OCI-LY7 (cell line): ENCODE measurements around the gene ZNF500. TPM values are rescaled to one million over a fixed set of nuclear protein-coding genes. Genes with fewer than 3 reads are reported as not detected.

Experiments used
- BruUV-seq: library from RNA; stranded (reverse); fragments of 400-500 nt; replicated peaks from 2 replicates; lab custom pipeline; 2021; lab: Mats Ljungman, UMichigan
- CTCF ChIA-PET: fragments of 300-600 bp; sonication (Branson Sonifier 250); formaldehyde crosslinking; loops from one replicate; lab custom pipeline; 2022; ENCODE audit warnings: antibody characterized with exemption; ENCODE audit not compliant: unreplicated experiment; lab: Charles Lee
- POLR2A ChIA-PET: fragments of 300-600 bp; sonication (Branson Sonifier 250); formaldehyde crosslinking; loops from one replicate; lab custom pipeline; 2022; ENCODE audit warnings: antibody characterized with exemption; lab: Charles Lee
- DNase-seq: peaks from one replicate; pipeline ENCODE4 v3.0.0-alpha.2; 2015; ENCODE audit warnings: low spot score
- H2AFZ ChIP-seq: fragments of 200-600 bp; sonication (generic), shearing (Covaris generic); 2 replicates; pipeline ENCODE4 v1.6.1; 2014; ENCODE audit warnings: mild to moderate bottlenecking, antibody characterized with exemption, low read length, moderate library complexity
- H3K27ac ChIP-seq: fragments of 200-600 bp; sonication (generic); 2 replicates; pipeline ENCODE4 v1.5.1; 2014; ENCODE audit warnings: mixed run types, low read depth, mild to moderate bottlenecking, moderate library complexity, low read length, inconsistent platforms; ENCODE audit not compliant: poor library complexity, severe bottlenecking
- H3K36me3 ChIP-seq: fragments of 200-600 bp; sonication (generic); 2 replicates; pipeline ENCODE4 v1.6.1; 2014; ENCODE audit warnings: mild to moderate bottlenecking, antibody characterized with exemption, low read length, moderate library complexity, mixed read lengths; ENCODE audit not compliant: insufficient read depth
- H3K4me1 ChIP-seq: fragments of 200-600 bp; sonication (generic); 2 replicates; pipeline ENCODE4 v1.5.1; 2014; ENCODE audit warnings: mild to moderate bottlenecking, low read length; ENCODE audit not compliant: insufficient read depth, poor library complexity, severe bottlenecking
- H3K4me2 ChIP-seq: fragments of 200-600 bp; sonication (generic); 2 replicates; pipeline ENCODE4 v1.6.1; 2014; ENCODE audit warnings: mild to moderate bottlenecking, low read length
- H3K4me3 ChIP-seq: fragments of 200-600 bp; sonication (generic); 2 replicates; pipeline ENCODE4 v1.5.1; 2014; ENCODE audit warnings: mild to moderate bottlenecking, low read depth, low read length; ENCODE audit not compliant: poor library complexity, severe bottlenecking
- H3K79me2 ChIP-seq: fragments of 200-600 bp; sonication (generic); 2 replicates; pipeline ENCODE4 v1.6.1; 2016; ENCODE audit warnings: low read depth, mild to moderate bottlenecking, low read length, moderate library complexity, mixed read lengths; ENCODE audit not compliant: insufficient read depth
- H3K9me2 ChIP-seq: fragments of 200-600 bp; sonication (generic); 2 replicates; pipeline ENCODE4 v1.6.1; 2016; ENCODE audit warnings: mild to moderate bottlenecking, low read length, mixed read lengths; ENCODE audit not compliant: insufficient read depth
- H3K9me3 ChIP-seq: fragments of 200-600 bp; sonication (generic); 2 replicates; pipeline ENCODE4 v1.6.1; 2014; ENCODE audit warnings: mild to moderate bottlenecking, mixed run types, low read length, mixed read lengths
- H4K20me1 ChIP-seq: fragments of 200-600 bp; sonication (generic); 2 replicates; pipeline ENCODE4 v1.6.1; 2014; ENCODE audit warnings: mild to moderate bottlenecking, antibody characterized with exemption, low read length, moderate library complexity, mixed read lengths; ENCODE audit not compliant: insufficient read depth
- CTCF ChIP-seq: fragments of 200-600 bp; sonication (generic); conservative IDR thresholded peaks from 2 replicates; pipeline ENCODE4 v1.5.1; 2014; ENCODE audit warnings: mild to moderate bottlenecking, antibody characterized with exemption, low read length, moderate library complexity, mixed read lengths
- EZH2phosphoT487 ChIP-seq: fragments of 200-600 bp; sonication (generic); IDR thresholded peaks from 2 replicates; pipeline ENCODE4 v1.6.1; 2018; ENCODE audit warnings: low read depth, borderline replicate concordance, mild to moderate bottlenecking, mixed run types, antibody characterized with exemption, low read length, moderate library complexity, mixed read lengths
- intact Hi-C: fragments of 100-400 bp; cut with micrococcal nuclease; formaldehyde crosslinking; loops from one replicate; pipeline ENCODE4 v1.10.0; 2022; ENCODE audit not compliant: unreplicated experiment
- small RNA-seq: library from RNA; depleted of rRNA; stranded (forward); fragments of <200 nt; gene quantifications from one replicate; pipeline ENCODE3, GENCODE V24; 2014
- total RNA-seq, 2 experiments: library from RNA; depleted of rRNA in 1 of 2; stranded (reverse); fragments of >200 nt in 1 of 2; shearing (Covaris generic) in 1 of 2; gene quantifications; 2 replicates each; pipeline ENCODE4 v1.2.3, GENCODE V29; 2014 to 2022

The ZNF500 gene
- total RNA-seq, 2 experiments from 2014 or later: 16.1 to 23.9 TPM

DNA sequence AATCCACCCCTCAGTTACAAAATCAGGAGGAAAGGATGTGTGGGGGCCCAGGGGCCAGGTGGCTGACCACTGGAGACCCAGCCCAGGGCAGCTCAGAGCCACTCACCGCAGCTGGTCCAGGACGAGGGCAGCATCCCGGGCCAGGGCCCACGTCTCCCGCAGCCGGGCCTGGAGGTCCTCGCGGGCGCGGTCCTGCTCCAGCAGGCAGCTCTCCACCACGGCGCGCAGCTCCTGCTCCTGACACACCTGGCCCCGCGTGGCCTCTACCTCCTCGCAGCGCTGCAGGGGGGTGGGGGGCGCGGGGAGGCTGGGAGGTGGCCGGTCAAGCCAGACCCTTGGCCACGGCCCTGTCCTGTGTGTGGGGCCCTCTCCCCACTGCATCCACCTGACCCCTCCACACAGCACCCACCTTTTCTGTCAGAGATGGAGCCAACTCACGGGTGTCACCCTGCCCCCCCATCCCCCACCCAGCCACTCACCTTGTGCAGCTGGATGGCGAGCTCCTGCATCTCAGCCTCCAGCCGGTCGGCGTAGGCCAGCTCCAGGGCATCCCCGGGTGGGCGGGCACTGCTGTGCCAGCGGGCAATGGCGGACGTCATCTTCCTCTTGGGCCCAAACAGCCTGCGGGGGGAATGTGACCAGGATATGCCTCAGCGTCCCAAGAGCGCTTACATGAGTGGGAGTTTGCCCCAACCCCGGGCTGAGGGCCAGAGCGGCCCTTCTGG, 68.5 kb downstream of the ZNF500 start:
- H3K9me2 ChIP-seq: no peaks in the 10 kb centered on the region
- ChIA-PET CTCF (no interaction called here), POLR2A (interaction anchor here (0.6 kb wide), 1 partner anchor 157 kb away, joined by 4 read pairs; no protein-coding TSS in a partner anchor)
- H4K20me1 ChIP-seq: 0 out of 2 replicates have a peak, but pooled peaks cover 4% of the 10 kb centered on the region
- TF ChIP-seq CTCF (no peak), EZH2phosphoT487 (no peak)
- peaks cover 56% of the 10 kb centered on the region; the same call in 1 of the 2 replicates for H3K36me3 ChIP-seq
- no TSS peak for BruUV-seq
- no peaks in the 10 kb centered on the region for H3K79me2 ChIP-seq
- H3K9me3 ChIP-seq: no peaks in the 10 kb centered on the region
- peaks cover 5% of the 10 kb centered on the region for H3K4me1 ChIP-seq
- H2AFZ ChIP-seq: no peak overlapping the region
- no peak overlapping the region for H3K27ac ChIP-seq
- DNase-seq: no peak
- H3K4me3 ChIP-seq: no peak overlapping the region
- intact Hi-C loops: no loop called here
- no peak overlapping the region for H3K4me2 ChIP-seq

Small RNAs within 50 kb of the gene (small RNA-seq; reads per million reads assigned to genes)
- not detected for gene RF00017

Other genes with a start within 250 kb of the ZNF500 start
- gene CDIP1, start 228.4 kb downstream of the ZNF500 start, total RNA-seq (2014; rRNA removed; shearing (Covaris generic)): 13.5 and 15.5 TPM in 2 replicates
- gene CDIP1, start 228.4 kb downstream of the ZNF500 start, total RNA-seq (2022): 33.2 and 34.2 TPM in 2 replicates
- gene C16orf96, start 210.8 kb downstream of the ZNF500 start, total RNA-seq (2014; rRNA removed; shearing (Covaris generic)): 0.08 and 0.13 TPM in 2 replicates
- 0.27 and 0.37 TPM in 2 replicates for gene C16orf96, start 210.8 kb downstream of the ZNF500 start, total RNA-seq (2022)
- gene UBALD1, start 152.3 kb downstream of the ZNF500 start, total RNA-seq (2014; rRNA removed; shearing (Covaris generic)): 11.1 and 12.6 TPM in 2 replicates
- 34.1 and 34.9 TPM in 2 replicates for gene UBALD1, start 152.3 kb downstream of the ZNF500 start, total RNA-seq (2022)
- 14.1 and 14.3 TPM in 2 replicates for gene MGRN1, start 142.3 kb downstream of the ZNF500 start, total RNA-seq (2014; rRNA removed; shearing (Covaris generic))
- gene MGRN1, start 142.3 kb downstream of the ZNF500 start, total RNA-seq (2022): 43.1 and 45.4 TPM in 2 replicates
- 14.9 and 17.8 TPM in 2 replicates for gene NUDT16L1, start 73.6 kb downstream of the ZNF500 start, total RNA-seq (2014; rRNA removed; shearing (Covaris generic))
- 15.9 and 18.9 TPM in 2 replicates for gene NUDT16L1, start 73.6 kb downstream of the ZNF500 start, total RNA-seq (2022)
- gene ANKS3, start 32.9 kb downstream of the ZNF500 start, total RNA-seq (2014; rRNA removed; shearing (Covaris generic)): 17.6 and 19.5 TPM in 2 replicates
- gene ANKS3, start 32.9 kb downstream of the ZNF500 start, total RNA-seq (2022): 21.7 and 25.4 TPM in 2 replicates
- 0.36 and 0.38 TPM in 2 replicates for gene DNAAF8, start 32.6 kb downstream of the ZNF500 start, total RNA-seq (2014; rRNA removed; shearing (Covaris generic))
- 1.1 TPM in 1 of 2 replicates, not detected in the other for gene DNAAF8, start 32.6 kb downstream of the ZNF500 start, total RNA-seq (2022)
- not detected in 2 replicates for gene SEPTIN12, start 21.2 kb upstream of the ZNF500 start, total RNA-seq (2014; rRNA removed; shearing (Covaris generic))
- not detected in 2 replicates for gene SEPTIN12, start 21.2 kb upstream of the ZNF500 start, total RNA-seq (2022)
- gene SMIM22, start 28.2 kb upstream of the ZNF500 start, total RNA-seq (2014; rRNA removed; shearing (Covaris generic)): not detected in 2 replicates
- not detected in 2 replicates for gene SMIM22, start 28.2 kb upstream of the ZNF500 start, total RNA-seq (2022)
- gene ROGDI, start 35.5 kb upstream of the ZNF500 start, total RNA-seq (2014; rRNA removed; shearing (Covaris generic)): 2.9 and 6.3 TPM in 2 replicates
- 7.1 and 7.6 TPM in 2 replicates for gene ROGDI, start 35.5 kb upstream of the ZNF500 start, total RNA-seq (2022)
- 48.4 and 54.4 TPM in 2 replicates for gene GLYR1, start 80.1 kb upstream of the ZNF500 start, total RNA-seq (2014; rRNA removed; shearing (Covaris generic))
- 95.6 and 113 TPM in 2 replicates for gene GLYR1, start 80.1 kb upstream of the ZNF500 start, total RNA-seq (2022)
- gene UBN1, start 80.3 kb upstream of the ZNF500 start, total RNA-seq (2014; rRNA removed; shearing (Covaris generic)): 35.8 and 37.2 TPM in 2 replicates
- gene UBN1, start 80.3 kb upstream of the ZNF500 start, total RNA-seq (2022): 53.0 and 53.3 TPM in 2 replicates
- gene PPL, start 170.0 kb upstream of the ZNF500 start, total RNA-seq (2014; rRNA removed; shearing (Covaris generic)): not detected in 2 replicates
- not detected in 2 replicates for gene PPL, start 170.0 kb upstream of the ZNF500 start, total RNA-seq (2022)
- gene SEC14L5, start 191.2 kb upstream of the ZNF500 start, total RNA-seq (2014; rRNA removed; shearing (Covaris generic)): not detected in 2 replicates
- gene SEC14L5, start 191.2 kb upstream of the ZNF500 start, total RNA-seq (2022): not detected in 2 replicates